Right renal pelvis (tissue), 4 donors: ENCODE results near the gene ATP11A. TPM values are rescaled to one million over a fixed set of nuclear protein-coding genes. Genes with fewer than 3 reads are reported as not detected.
"Not testable (repeated sequence)": the region's sequence is repeated elsewhere in the genome, so short reads cannot be mapped to it uniquely, and the experiment has no call there.

Experiments
- DNase-seq, 4 donors: peaks; one replicate each; pipeline ENCODE4 v3.0.0-alpha.2; 2013; ENCODE audit warnings: low read depth in 4 of 4, low spot score in 3 of 4, missing footprints in 1 of 4
- polyA plus RNA-seq, 4 donors: library from polyadenylated mRNA; unstranded; fragments of 120-200 nt; gene quantifications; one replicate each; pipeline ENCODE4 v1.2.1, GENCODE V29; 2013; ENCODE audit not compliant: insufficient read length in 4 of 4

The ATP11A gene
- polyA plus RNA-seq, 4 donors: 47.2 to 53.3 (median 48.0) TPM

- DNase-seq: no peak
Observed at GRCh38 chr13:112844879-112845278, 155.0 kb downstream of the ATP11A start.

- DNase-seq: no peak
Observed at GRCh38 chr13:112845511-112846144, 155.8 kb downstream of the ATP11A start.

GRCh38 chr13:112846411-112847115 is 156.7 kb downstream of the ATP11A start:
- no peak for DNase-seq

- DNase-seq: no peak
Observed at GRCh38 chr13:112849500-112849899, 159.7 kb downstream of the ATP11A start.

- DNase-seq: no peak
Observed at GRCh38 chr13:112850273-112850672, 160.4 kb downstream of the ATP11A start.

- no peak for DNase-seq
Observed at GRCh38 chr13:112851107-112852038, 161.5 kb downstream of the ATP11A start.

GRCh38 chr13:112852392-112852791 is 162.6 kb downstream of the ATP11A start:
- no peak for DNase-seq

- DNase-seq: no peak
Observed at GRCh38 chr13:112852808-112853207, 163.0 kb downstream of the ATP11A start.

- DNase-seq: no peak
Observed at GRCh38 chr13:112854321-112854720, 164.5 kb downstream of the ATP11A start.

- no peak for DNase-seq
Observed at GRCh38 chr13:112855859-112856258, 166.0 kb downstream of the ATP11A start.

- no peak for DNase-seq
Observed at GRCh38 chr13:112857914-112858490, 168.2 kb downstream of the ATP11A start.

GRCh38 chr13:112859128-112859816 is 169.4 kb downstream of the ATP11A start:
- DNase-seq: no peak

- DNase-seq: no peak
Observed at GRCh38 chr13:112859817-112860190, 170.0 kb downstream of the ATP11A start.

- no peak for DNase-seq
Observed at GRCh38 chr13:112861876-112862615, 172.2 kb downstream of the ATP11A start.

GRCh38 chr13:112863356-112863755 is 173.5 kb downstream of the ATP11A start:
- not testable (repeated sequence) for DNase-seq

- not testable (repeated sequence) for DNase-seq
Observed at GRCh38 chr13:112865478-112865877, 175.6 kb downstream of the ATP11A start.

- no peak for DNase-seq
Observed at GRCh38 chr13:112867301-112867711, 177.5 kb downstream of the ATP11A start.

- no peak for DNase-seq
Observed at GRCh38 chr13:112868308-112868707, 178.5 kb downstream of the ATP11A start.

GRCh38 chr13:112869202-112870050 is 179.6 kb downstream of the ATP11A start:
- DNase-seq: no peak
